NCI-H1417 treated with DMSO at 0.1 percent for 48 hours (cell line): ENCODE measurements around the gene HPCA.

Source experiments
- DNase-seq: peaks from one replicate; lab custom pipeline; 2025; lab: John Stamatoyannopoulos, UW

The HPCA gene

GRCh38 chr1:32871364-32872191 lies 14.7 kb upstream of the HPCA start:
- no peak for DNase-seq

- no peak for DNase-seq
These were observed 14.2 kb upstream of the HPCA start for GRCh38 chr1:32872192-32872460.

GRCh38 chr1:32873484-32873883 lies 12.8 kb upstream of the HPCA start:
- no peak for DNase-seq

GRCh38 chr1:32874860-32875752 lies 11.2 kb upstream of the HPCA start:
- no peak for DNase-seq

GRCh38 chr1:32876341-32877210 lies 9.7 kb upstream of the HPCA start:
- DNase-seq = no peak

GRCh38 chr1:32877211-32878110 lies 8.8 kb upstream of the HPCA start:
- DNase-seq = no peak

GRCh38 chr1:32878183-32878582 lies 8.1 kb upstream of the HPCA start:
- no peak for DNase-seq

- DNase-seq = no peak
These were observed 7.7 kb upstream of the HPCA start for GRCh38 chr1:32878637-32879041.

- DNase-seq = no peak
These were observed 5.0 kb upstream of the HPCA start for GRCh38 chr1:32881291-32881690.

- no peak for DNase-seq
These were observed 4.1 kb upstream of the HPCA start for GRCh38 chr1:32881871-32882850.

GRCh38 chr1:32883338-32884031 lies 2.8 kb upstream of the HPCA start:
- DNase-seq = no peak

- no peak for DNase-seq
These were observed 2.3 kb upstream of the HPCA start for GRCh38 chr1:32884032-32884372.

- no peak for DNase-seq
These were observed 1.6 kb upstream of the HPCA start for GRCh38 chr1:32884726-32885125.

- no peak for DNase-seq
These were observed 651 bp upstream of the HPCA start for GRCh38 chr1:32885676-32886003.

- DNase-seq = no peak
These were observed 630 bp downstream of the HPCA start for GRCh38 chr1:32886828-32887414.

- no peak for DNase-seq
These were observed 1.3 kb downstream of the HPCA start for GRCh38 chr1:32887623-32888022.

GRCh38 chr1:32888134-32888533 lies 1.8 kb downstream of the HPCA start:
- no peak for DNase-seq

- DNase-seq = no peak
These were observed 2.6 kb downstream of the HPCA start for GRCh38 chr1:32888677-32889420.
